ENCODE results near the gene FAM228B.
A peak's percentile ranks its signal among the peaks of the same experiment; 100 is the strongest.
"Not testable (repeated sequence)": the region's sequence is repeated elsewhere in the genome, so short reads cannot be mapped to it uniquely, and the experiment has no call there.

FAM228B gene

GRCh38 chr2:24153478-24153877 lies 30.2 kb downstream of the FAM228B start:
- DNase-seq (ENCODE audit: low read depth in 4 of 4, low spot score in 1 of 4): no peak

- DNase-seq (ENCODE audit: low read depth in 4 of 4, low spot score in 1 of 4): no peak
Observed at GRCh38 chr2:24158131-24158530, 34.9 kb downstream of the FAM228B start.

GRCh38 chr2:24159708-24160107 lies 36.4 kb downstream of the FAM228B start:
- no peak for DNase-seq (ENCODE audit: low read depth in 4 of 4, low spot score in 1 of 4)

- no peak for DNase-seq (ENCODE audit: low read depth in 4 of 4, low spot score in 1 of 4)
Observed at GRCh38 chr2:24160761-24161160, 37.5 kb downstream of the FAM228B start.

GRCh38 chr2:24162494-24162893 lies 39.2 kb downstream of the FAM228B start:
- DNase-seq (ENCODE audit: low read depth in 4 of 4, low spot score in 1 of 4): no peak

- no peak for DNase-seq (ENCODE audit: low read depth in 4 of 4, low spot score in 1 of 4)
Observed at GRCh38 chr2:24163186-24163585, 39.9 kb downstream of the FAM228B start.

- DNase-seq (ENCODE audit: low read depth in 4 of 4, low spot score in 1 of 4): no peak
Observed at GRCh38 chr2:24163601-24164000, 40.3 kb downstream of the FAM228B start.

GRCh38 chr2:24164416-24164973 lies 41.2 kb downstream of the FAM228B start:
- DNase-seq (ENCODE audit: low read depth in 4 of 4, low spot score in 1 of 4): peak; percentile 2 to 24 (median 8)

GRCh38 chr2:24169023-24169422 lies 45.8 kb downstream of the FAM228B start:
- DNase-seq (ENCODE audit: low read depth in 4 of 4, low spot score in 1 of 4): no peak

GRCh38 chr2:24174851-24175277 lies 51.6 kb downstream of the FAM228B start, which contains the start of gene FAM228A:
Gene FAM228A (plus strand): TSS chr2:24175053. CDS start chr2:24175481, 428 bp downstream.
- DNase-seq (ENCODE audit: low read depth in 4 of 4, low spot score in 1 of 4): no peak

GRCh38 chr2:24175631-24176187 lies 52.4 kb downstream of the FAM228B start:
- DNase-seq (ENCODE audit: low read depth in 4 of 4, low spot score in 1 of 4): no peak

GRCh38 chr2:24176326-24176725 lies 53.1 kb downstream of the FAM228B start:
- DNase-seq (ENCODE audit: low read depth in 4 of 4, low spot score in 1 of 4): no peak

GRCh38 chr2:24179683-24180082 lies 56.4 kb downstream of the FAM228B start:
- no peak for DNase-seq (ENCODE audit: low read depth in 4 of 4, low spot score in 1 of 4)

- DNase-seq (ENCODE audit: low read depth in 4 of 4, low spot score in 1 of 4): no peak
Observed at GRCh38 chr2:24181849-24182248, 58.6 kb downstream of the FAM228B start.

GRCh38 chr2:24182507-24182906 lies 59.2 kb downstream of the FAM228B start:
- no peak for DNase-seq (ENCODE audit: low read depth in 4 of 4, low spot score in 1 of 4)

GRCh38 chr2:24183366-24184069 lies 60.2 kb downstream of the FAM228B start:
- no peak for DNase-seq (ENCODE audit: low read depth in 4 of 4, low spot score in 1 of 4)

- no peak for DNase-seq (ENCODE audit: low read depth in 4 of 4, low spot score in 1 of 4)
Observed at GRCh38 chr2:24189551-24189950, 66.3 kb downstream of the FAM228B start.

- no peak for DNase-seq (ENCODE audit: low read depth in 4 of 4, low spot score in 1 of 4)
Observed at GRCh38 chr2:24190503-24190902, 67.2 kb downstream of the FAM228B start.

- no peak for DNase-seq (ENCODE audit: low read depth in 4 of 4, low spot score in 1 of 4)
Observed at GRCh38 chr2:24191156-24191555, 67.9 kb downstream of the FAM228B start.

GRCh38 chr2:24191848-24192247 lies 68.6 kb downstream of the FAM228B start:
- DNase-seq (ENCODE audit: low read depth in 4 of 4, low spot score in 1 of 4): no peak

- DNase-seq (ENCODE audit: low read depth in 4 of 4, low spot score in 1 of 4): not testable (repeated sequence)
Observed at GRCh38 chr2:24197213-24197612, 73.9 kb downstream of the FAM228B start.

GRCh38 chr2:24199968-24200590 lies 76.8 kb downstream of the FAM228B start:
- no peak for DNase-seq (ENCODE audit: low read depth in 4 of 4, low spot score in 1 of 4)
